Glutamatergic neuron (in vitro differentiated cells): ENCODE results near the gene COPS9. TPM values are rescaled to one million over a fixed set of nuclear protein-coding genes. Genes with fewer than 3 reads are reported as not detected.

Experiments
- DNase-seq: peaks from one replicate; pipeline ENCODE4 v3.0.0; 2022
- H3K27ac Mint-ChIP-seq: one replicate; pipeline ENCODE4 v1.8.0; 2020; ENCODE audit warnings: mild to moderate bottlenecking, mixed read lengths, inconsistent platforms; ENCODE audit not compliant: unreplicated experiment
- H3K27me3 Mint-ChIP-seq: one replicate; pipeline ENCODE4 v1.8.0; 2020; ENCODE audit warnings: mild to moderate bottlenecking, moderate library complexity, mixed read lengths, inconsistent platforms; ENCODE audit not compliant: unreplicated experiment
- H3K36me3 Mint-ChIP-seq: one replicate; pipeline ENCODE4 v1.8.0; 2020; ENCODE audit warnings: mild to moderate bottlenecking, mixed read lengths, inconsistent platforms; ENCODE audit not compliant: unreplicated experiment
- H3K4me1 Mint-ChIP-seq: one replicate; pipeline ENCODE4 v1.8.0; 2020; ENCODE audit warnings: mild to moderate bottlenecking, low read depth, mixed read lengths, inconsistent platforms; ENCODE audit not compliant: unreplicated experiment
- H3K4me3 Mint-ChIP-seq: one replicate; pipeline ENCODE4 v1.8.0; 2020; ENCODE audit warnings: mild to moderate bottlenecking, mixed read lengths, inconsistent platforms; ENCODE audit not compliant: unreplicated experiment
- H3K9me3 Mint-ChIP-seq: one replicate; pipeline ENCODE4 v1.8.0; 2020; ENCODE audit warnings: mild to moderate bottlenecking, moderate library complexity, mixed read lengths, inconsistent platforms; ENCODE audit not compliant: unreplicated experiment
- total RNA-seq: library from RNA; stranded (reverse); fragmentation: NEBNext Ultra II Directional; extraction: Animal tissue kit (Norgen Biotek cat#: 25700); gene quantifications from one replicate; pipeline ENCODE4 v1.2.1, GENCODE V29; 2021; ENCODE audit not compliant: unreplicated experiment
- TF ChIP-seq, protein P1 (sequence below): fragments of 200-600 bp; sonication (generic); IDR thresholded peaks from one replicate; pipeline ENCODE4 v1.5.0; 2021; ENCODE audit not compliant: partially characterized antibody, unreplicated experiment

The COPS9 gene
- total RNA-seq, 1 donor from 2014 or later = 121 TPM

DNA sequence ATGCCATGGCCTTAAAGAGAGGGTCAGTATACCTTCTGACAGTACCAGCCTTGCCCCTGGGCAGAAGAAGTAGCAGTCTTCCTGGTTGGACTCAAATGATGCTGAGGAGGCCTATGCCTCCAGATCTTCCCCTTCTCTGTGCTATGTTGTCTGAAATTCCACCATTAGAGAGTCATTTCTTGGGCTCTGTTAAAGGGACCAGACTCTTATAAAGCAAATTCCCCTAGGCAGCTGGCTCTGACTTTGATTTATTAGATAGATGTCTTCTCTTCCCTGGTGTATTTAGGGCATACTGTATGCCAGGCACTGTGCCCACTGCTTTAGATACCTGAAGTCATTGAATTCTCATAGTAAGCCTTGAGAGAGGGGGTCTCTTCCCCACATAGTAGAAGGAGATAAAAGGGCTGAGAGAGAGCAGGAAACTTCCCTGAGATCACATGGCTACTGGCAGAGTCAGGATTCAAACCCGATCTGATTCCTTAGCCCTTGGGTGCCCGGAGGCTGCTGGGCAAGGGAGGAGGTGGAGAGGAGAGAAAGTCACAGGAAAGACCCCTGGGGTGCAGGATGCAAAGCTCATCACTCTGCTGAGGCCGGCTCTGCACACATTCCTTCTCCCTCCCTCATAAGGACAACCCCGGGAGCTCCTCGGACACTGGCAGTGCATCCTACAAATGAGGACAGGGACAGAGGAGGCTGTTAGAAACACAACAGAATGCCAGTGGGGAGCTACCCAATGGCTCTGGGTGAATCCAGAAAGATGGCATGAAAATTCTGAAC is 23.0 kb downstream of the COPS9 start:
- no peak for DNase-seq

DNA sequence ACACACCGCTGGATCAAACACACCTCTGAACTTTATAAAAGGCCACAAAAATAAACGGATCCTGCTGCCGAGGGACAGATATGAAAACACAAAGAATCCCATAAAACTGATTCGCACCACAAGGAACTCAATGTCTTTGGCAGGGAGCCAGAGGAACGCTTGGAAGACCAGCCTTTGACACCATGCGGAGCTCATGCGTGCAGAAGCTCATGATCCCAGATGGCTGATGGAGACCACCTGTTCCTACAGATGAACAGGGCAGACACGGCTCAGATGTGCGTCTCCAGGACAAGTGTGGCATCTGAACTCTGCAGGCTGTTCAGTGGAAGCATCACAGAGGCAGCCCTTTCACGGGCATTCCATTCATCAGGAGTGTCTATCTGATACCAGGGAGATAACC is 24.9 kb downstream of the COPS9 start:
- Mint-ChIP-seq H3K27me3 (peaks cover 8% of the 10 kb centered on the region), H3K4me3 (peak overlapping the region; percentile 70), H3K27ac (peak overlapping the region; percentile 76), H3K36me3 (peaks cover 21% of the 10 kb centered on the region), H3K9me3 (peaks cover 8% of the 10 kb centered on the region), H3K4me1 (peaks cover 12% of the 10 kb centered on the region)
- TF ChIP-seq, protein P1, sequence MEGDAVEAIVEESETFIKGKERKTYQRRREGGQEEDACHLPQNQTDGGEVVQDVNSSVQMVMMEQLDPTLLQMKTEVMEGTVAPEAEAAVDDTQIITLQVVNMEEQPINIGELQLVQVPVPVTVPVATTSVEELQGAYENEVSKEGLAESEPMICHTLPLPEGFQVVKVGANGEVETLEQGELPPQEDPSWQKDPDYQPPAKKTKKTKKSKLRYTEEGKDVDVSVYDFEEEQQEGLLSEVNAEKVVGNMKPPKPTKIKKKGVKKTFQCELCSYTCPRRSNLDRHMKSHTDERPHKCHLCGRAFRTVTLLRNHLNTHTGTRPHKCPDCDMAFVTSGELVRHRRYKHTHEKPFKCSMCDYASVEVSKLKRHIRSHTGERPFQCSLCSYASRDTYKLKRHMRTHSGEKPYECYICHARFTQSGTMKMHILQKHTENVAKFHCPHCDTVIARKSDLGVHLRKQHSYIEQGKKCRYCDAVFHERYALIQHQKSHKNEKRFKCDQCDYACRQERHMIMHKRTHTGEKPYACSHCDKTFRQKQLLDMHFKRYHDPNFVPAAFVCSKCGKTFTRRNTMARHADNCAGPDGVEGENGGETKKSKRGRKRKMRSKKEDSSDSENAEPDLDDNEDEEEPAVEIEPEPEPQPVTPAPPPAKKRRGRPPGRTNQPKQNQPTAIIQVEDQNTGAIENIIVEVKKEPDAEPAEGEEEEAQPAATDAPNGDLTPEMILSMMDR = no peak
- no peak for DNase-seq

More for the DNA sequence above, 23.0 kb downstream of the COPS9 start:
- Mint-ChIP-seq H3K4me3 (no peak overlapping the region), H3K4me1 (peaks cover 12% of the 10 kb centered on the region), H3K27ac (no peak overlapping the region), H3K36me3 (peaks cover 22% of the 10 kb centered on the region), H3K27me3 (peaks cover 8% of the 10 kb centered on the region), H3K9me3 (peaks cover 8% of the 10 kb centered on the region)
- TF ChIP-seq, protein P1 = no peak

DNA sequence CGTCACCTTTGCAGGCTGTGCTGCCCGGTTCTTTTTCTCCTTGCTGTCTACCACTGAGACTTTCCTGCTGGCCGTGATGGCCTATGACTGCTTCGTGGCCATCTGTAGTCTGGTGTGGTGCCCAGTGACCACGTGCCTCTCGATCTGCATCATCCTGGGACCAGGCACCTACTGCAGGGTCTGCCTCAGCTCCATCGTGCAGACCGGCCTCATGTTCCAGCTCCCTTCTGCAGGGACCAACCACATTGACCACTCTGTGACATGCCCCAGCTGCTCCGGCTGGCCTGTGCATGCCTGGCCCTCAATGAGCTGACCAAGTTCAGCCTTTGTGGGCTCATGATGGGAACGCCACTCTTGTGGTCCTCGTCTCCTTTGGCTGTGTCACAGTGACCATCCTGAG is 26.7 kb downstream of the COPS9 start:
- no peak overlapping the region for H3K27ac Mint-ChIP-seq
- TF ChIP-seq, protein P1 = no peak
- no peak for DNase-seq
- H3K9me3 Mint-ChIP-seq = peaks cover 8% of the 10 kb centered on the region
- peaks cover 8% of the 10 kb centered on the region for H3K27me3 Mint-ChIP-seq
- H3K4me1 Mint-ChIP-seq = peaks cover 12% of the 10 kb centered on the region
- H3K4me3 Mint-ChIP-seq = no peak overlapping the region
- H3K36me3 Mint-ChIP-seq = peaks cover 17% of the 10 kb centered on the region

DNA sequence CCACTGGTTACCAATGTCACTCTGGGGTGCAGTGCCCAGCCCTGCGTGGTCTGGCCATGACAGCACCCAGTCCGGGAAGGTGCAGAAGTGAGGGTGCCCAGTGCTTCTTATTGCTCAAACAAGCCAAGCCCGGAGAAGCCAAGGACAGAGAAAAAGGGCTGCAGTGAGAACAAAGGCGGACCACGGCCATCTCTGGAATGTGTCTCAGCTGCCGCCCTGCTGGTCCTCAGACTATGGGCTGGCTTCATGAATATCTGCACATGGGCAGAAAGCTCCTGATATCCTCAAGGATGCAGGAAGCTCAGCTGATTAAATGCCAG is 28.7 kb downstream of the COPS9 start:
- Mint-ChIP-seq H3K27ac (no peak overlapping the region), H3K36me3 (peaks cover 17% of the 10 kb centered on the region), H3K9me3 (peaks cover 8% of the 10 kb centered on the region), H3K27me3 (peaks cover 8% of the 10 kb centered on the region), H3K4me1 (peaks cover 12% of the 10 kb centered on the region), H3K4me3 (no peak overlapping the region)
- TF ChIP-seq, protein P1 = no peak
- DNase-seq = no peak

DNA sequence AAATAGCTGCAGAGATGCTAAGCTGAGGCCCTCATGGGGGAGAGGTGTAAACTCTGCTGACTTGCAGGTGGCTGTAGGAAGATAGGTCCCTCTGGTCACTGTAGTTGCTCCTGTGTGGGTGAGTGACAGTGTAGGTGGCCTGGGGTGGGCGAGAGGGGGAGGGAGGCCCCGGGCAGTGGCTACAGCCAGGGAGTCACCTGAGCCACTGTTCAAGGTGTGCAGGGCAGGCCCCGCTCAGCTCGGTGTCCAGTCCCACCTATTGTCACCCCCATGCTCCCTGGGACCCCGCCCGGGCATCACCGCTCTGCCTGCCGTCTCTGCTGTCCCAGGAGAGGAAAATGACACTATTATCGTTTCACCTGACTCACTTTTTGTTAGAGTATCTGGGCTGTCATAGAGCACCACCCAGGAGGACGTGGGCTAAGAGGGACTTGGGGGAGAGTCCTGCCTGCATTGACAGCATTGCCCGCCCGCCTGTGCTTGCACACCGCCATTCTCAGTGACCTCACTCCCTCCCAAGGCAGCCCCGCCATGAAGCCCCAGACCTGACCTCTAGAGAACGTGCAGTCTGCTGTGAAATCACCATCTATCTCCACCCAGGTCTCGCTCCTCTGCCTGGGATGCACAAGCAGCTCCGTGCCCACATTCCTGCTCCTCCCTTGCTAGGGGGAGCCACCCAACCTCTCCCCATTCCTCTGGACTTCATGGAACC is 29.2 kb downstream of the COPS9 start:
- H3K36me3 Mint-ChIP-seq = peaks cover 12% of the 10 kb centered on the region
- peaks cover 8% of the 10 kb centered on the region for H3K27me3 Mint-ChIP-seq
- H3K4me1 Mint-ChIP-seq = peaks cover 12% of the 10 kb centered on the region
- no peak for DNase-seq
- no peak overlapping the region for H3K27ac Mint-ChIP-seq
- peaks cover 8% of the 10 kb centered on the region for H3K9me3 Mint-ChIP-seq
- TF ChIP-seq, protein P1 = no peak
- H3K4me3 Mint-ChIP-seq = no peak overlapping the region
